ENCODE results near the gene GRM5.
A peak's percentile ranks its signal among the peaks of the same experiment; 100 is the strongest.
"Not testable (repeated sequence)": the region's sequence is repeated elsewhere in the genome, so short reads cannot be mapped to it uniquely, and the experiment has no call there.

Gene GRM5

GRCh38 chr11:88552379-88553062 lies 513.3 kb downstream of the GRM5 start:
- peak in 1 of 2 donors; percentile 30 for DNase-seq (ENCODE audit: low read depth in 1 of 2, low spot score in 1 of 2)

DNA sequence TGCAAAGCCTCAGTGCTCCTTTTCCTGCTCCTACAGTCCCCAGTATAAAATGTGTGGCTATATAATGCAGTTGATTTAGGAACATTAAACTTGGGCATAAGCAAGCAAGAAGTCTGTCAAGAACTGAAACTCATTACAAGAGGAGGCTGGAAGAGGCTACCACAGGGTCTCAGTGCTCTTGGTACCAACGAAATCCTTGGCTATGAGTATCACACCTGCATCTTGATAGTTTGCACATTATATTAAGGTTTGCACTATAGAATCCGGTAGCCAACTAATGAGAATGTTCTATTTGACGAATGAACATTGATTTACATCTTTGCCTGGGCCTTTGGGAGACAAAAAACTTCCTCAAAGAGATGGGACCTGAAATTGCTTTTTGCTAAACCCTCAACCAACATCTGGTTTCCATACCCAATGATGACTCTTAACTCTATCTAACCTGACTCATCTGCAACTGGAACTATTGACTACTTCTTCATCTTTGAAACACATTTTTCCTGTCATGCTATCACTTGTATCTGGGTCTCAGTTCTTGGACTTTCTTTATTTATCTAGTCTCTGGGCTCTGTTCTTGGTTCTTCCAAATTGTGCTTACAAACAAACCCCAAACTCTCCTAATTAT lies 521.0 kb downstream of the GRM5 start:
- DNase-seq (ENCODE audit: low read depth in 1 of 2, low spot score in 1 of 2) = no peak

GRCh38 chr11:88543902-88544655 lies 521.7 kb downstream of the GRM5 start:
- DNase-seq (ENCODE audit: low read depth in 1 of 2, low spot score in 1 of 2) = peak; percentile 51 to 74

DNA sequence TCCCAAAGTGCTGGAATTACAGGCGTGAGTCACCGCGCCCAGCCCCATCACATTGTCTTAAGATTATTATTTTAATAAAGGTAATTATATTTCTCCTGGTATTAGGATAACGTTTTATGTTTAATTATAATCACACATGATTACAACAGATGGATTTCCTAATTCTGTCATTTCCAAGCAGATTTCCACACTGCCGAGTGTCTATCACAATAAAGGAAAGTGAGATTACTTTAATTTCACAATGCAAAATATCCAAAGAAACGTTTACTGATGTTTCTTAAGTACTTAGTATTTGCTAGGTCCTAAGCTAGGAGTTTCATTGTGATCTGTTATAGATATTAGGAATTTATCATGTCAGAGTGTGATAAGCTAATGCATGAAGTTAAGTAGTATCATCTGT lies 524.8 kb downstream of the GRM5 start:
- DNase-seq (ENCODE audit: low read depth in 1 of 2, low spot score in 1 of 2) = no peak

DNA sequence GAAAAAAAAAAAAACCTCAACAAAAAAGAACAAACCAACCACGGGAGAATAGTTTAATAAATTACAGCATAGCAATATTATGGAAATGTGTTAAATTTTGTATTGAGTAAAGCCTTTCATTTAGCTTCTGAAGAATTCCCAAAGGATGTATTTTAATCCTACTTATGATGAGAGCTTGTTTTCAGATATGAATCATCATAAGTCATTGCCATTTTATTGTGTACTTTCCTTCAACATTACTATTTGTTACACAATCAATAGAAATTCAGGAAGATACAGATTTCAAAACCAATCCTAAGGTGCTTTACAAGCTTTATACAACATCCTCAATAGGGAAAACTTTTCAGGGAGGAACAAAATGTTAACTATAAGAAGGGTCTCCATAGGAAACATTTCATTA lies 527.7 kb downstream of the GRM5 start:
- no peak for DNase-seq (ENCODE audit: low read depth in 1 of 2, low spot score in 1 of 2)

DNA sequence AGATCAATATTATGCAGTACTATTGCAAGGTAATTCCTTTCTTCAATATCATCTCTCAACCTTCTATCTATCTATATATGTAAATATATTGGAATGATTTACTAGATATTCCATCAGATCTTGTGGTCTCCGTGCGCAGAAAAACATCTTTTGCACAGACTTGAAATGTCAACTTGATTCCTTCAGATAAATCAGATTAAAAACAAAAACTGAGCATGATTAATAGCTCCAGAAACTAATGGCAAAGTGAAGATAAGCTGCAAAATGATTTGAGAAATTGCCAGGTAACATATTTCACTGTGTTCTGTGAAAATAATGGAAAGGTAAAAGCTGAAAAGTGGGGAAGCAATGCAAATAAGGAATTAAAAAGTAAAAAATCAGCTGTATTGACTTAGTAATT lies 528.2 kb downstream of the GRM5 start:
- no peak for DNase-seq (ENCODE audit: low read depth in 1 of 2, low spot score in 1 of 2)

- no peak for DNase-seq (ENCODE audit: low read depth in 1 of 2, low spot score in 1 of 2)
Observed at GRCh38 chr11:88536616-88537265, 529.0 kb downstream of the GRM5 start.

DNA sequence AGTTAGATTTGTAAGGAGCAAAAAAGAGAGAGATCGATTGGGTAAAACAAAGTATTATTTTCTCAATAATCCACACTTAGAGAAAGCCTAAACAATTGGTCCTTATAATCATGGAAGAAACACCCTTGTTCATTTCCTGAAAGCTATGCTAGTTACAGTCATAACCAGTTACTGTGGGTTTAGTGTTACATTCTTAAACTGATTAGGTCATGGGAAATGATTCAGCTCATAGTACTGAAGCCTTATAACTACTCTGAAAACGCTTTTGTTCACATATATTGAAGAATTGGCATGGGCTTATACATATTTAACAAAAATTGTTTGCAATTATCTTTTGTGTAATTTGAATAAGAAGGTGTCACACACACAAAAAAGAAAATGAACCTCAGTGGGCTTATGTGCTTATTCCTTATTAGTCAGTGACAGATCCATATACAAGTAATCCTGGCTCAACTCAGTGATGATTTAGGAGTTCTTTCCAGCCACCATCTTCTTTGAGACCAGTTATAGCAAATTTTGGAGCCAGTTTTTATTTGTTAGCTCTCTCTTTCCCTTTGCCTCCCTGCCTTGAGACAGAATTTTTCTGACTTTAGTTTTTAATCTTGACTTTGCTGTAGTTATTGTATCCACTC lies 529.8 kb downstream of the GRM5 start:
- no peak for DNase-seq (ENCODE audit: low read depth in 1 of 2, low spot score in 1 of 2)

DNA sequence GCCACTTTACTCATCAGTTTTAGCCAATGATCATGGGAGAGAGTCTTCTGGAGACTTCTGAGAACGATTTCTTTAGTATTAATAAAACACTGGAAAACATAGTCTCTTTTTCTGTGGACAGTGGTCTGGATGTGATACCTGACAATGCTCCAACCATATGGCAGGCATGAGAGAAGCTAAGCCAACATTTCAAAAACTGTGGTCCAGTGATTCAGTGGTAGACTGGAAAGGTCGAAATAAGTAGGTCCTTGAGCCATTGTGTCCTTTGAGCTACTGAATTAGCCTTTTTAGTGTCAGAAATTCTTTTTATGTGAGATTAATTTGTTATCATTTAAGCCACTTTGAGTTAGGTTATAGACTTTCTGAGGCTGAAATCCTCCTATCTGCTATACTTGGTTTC lies 530.5 kb downstream of the GRM5 start:
- DNase-seq (ENCODE audit: low read depth in 1 of 2, low spot score in 1 of 2) = no peak

- DNase-seq (ENCODE audit: low read depth in 1 of 2, low spot score in 1 of 2) = not testable (repeated sequence)
Observed at GRCh38 chr11:88534706-88535105, 531.1 kb downstream of the GRM5 start.

DNA sequence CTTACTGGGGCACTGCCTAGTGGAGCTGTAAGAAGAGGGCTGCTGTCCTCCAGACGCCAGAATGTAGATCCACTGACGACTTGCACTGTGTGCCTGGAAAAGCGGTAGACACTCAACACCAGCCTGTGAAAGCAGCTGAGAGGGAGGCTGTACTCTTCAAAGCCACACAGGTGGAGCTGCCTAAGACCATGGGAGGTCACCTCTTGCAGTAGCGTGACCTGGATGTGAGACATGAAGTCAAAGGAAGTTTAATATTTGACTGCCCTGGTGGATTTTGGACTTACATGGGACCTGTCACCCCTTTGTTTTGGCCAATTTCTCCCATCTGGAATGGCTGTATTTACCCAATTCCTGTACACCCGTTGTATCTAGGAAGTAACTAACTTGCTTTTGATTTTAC lies 531.6 kb downstream of the GRM5 start:
- DNase-seq (ENCODE audit: low read depth in 1 of 2, low spot score in 1 of 2) = no peak

- DNase-seq (ENCODE audit: low read depth in 1 of 2, low spot score in 1 of 2) = no peak
Observed at GRCh38 chr11:88533001-88533400, 532.8 kb downstream of the GRM5 start.

DNA sequence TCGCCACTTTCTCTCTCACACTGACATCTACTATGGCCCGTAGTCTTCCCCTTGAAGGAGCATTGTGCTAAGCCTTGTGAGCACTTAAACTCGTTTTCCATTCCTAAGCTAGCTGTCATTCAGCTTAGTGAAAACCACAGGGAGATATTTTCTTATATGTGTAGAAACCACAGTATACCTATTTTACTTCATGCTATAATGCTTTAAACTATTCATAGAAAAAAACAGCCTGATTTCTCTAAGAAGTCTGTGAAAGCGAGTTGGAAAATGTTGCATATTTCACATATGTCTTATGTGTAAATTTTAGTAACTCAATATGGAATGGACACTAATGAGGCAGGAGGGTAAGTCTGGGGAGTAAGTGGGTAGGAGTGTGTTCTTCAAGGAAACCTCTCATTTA lies 534.0 kb downstream of the GRM5 start:
- no peak for DNase-seq (ENCODE audit: low read depth in 1 of 2, low spot score in 1 of 2)

DNA sequence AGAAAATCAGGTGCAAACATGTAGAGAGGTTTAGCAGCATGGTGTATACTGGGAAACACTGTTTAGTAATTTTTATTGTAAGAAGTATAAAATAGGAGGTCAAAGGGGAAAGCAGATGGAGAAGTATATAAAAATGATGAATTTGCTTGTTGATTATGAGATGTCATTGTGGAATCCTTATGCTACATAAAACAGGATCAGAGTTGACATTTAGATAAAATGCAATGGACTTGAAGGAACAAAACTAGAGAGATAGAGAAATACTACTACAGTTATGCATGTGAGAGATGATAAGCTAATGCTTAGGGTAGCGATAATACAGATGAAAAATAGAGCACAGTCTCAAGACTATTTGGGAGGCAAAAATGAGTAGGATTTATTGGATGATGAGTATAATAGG lies 536.4 kb downstream of the GRM5 start:
- DNase-seq (ENCODE audit: low read depth in 1 of 2, low spot score in 1 of 2) = no peak

DNA sequence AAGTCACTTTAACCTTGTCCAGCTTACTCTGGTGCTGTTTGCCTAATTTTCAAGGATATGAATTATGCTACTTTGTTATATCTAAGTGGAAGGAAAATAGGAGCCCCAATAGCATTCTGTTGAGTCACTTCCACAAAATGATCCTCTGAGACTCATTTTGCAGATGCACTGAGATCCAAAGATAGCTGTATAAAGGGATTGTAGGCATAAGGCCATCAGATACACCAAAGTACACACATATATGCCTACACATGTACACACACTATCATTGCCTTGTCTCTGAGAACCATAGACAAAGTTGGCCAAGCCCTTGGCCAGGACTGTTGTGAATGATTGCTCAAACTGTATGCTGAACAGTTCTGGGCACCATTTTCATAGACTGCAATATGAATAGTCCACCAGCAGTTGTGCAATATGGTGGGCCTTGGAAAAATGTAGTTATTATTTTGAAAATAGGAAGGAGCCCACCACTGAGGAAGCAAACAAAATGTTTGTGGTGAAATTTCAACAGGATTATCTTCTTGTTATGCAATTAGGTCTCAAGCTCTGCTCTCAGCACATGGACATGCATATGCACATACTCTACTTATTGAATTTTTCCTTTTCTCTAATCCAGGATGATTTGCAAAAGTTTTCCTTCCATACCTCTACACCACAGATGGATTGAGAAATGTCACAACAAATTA lies 542.3 kb downstream of the GRM5 start:
- DNase-seq (ENCODE audit: low read depth in 1 of 2, low spot score in 1 of 2) = no peak

GRCh38 chr11:88522624-88523385 lies 543.0 kb downstream of the GRM5 start:
- DNase-seq (ENCODE audit: low read depth in 1 of 2, low spot score in 1 of 2) = no peak

GRCh38 chr11:88521799-88522201 lies 544.0 kb downstream of the GRM5 start:
- DNase-seq (ENCODE audit: low read depth in 1 of 2, low spot score in 1 of 2) = no peak

- DNase-seq (ENCODE audit: low read depth in 1 of 2, low spot score in 1 of 2) = no peak
Observed at GRCh38 chr11:88521399-88521798, 544.4 kb downstream of the GRM5 start.

DNA sequence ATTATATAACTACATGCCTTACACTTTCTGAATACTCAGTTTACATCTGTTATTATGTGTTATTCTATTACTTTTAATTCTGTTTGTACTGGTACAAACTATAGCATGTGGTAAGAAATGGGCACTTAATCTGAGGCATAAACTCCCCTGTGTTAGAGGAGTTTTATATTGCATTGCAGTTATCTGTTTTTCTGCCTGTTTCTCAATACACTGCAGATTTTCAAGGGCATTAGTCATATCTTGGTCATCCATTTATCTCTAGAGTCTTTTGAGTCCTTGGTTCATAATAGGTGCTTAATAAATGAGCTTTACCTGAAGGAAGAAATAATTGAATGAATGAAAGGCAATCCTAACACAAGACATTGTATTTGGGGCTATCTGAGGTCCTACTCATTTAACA lies 545.4 kb downstream of the GRM5 start:
- DNase-seq (ENCODE audit: low read depth in 1 of 2, low spot score in 1 of 2) = no peak

DNA sequence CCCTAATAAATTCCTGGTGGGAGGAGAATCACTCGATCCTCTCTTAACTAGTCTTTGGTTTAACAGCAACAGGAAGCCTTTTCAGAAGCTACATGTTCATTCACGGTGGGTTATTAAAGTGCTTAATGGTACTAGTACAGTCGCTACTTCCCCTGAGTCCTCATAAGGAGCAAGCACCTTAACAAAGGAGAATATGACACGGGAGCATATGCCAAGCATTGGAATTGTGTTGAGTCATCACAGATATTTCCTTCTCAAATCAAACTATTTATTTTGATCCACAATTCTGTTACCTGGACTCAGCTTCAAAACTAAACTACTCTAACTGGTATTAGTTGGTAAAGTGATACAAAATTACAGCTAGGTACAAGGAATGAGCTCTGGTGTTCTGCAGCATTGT lies 550.8 kb downstream of the GRM5 start:
- DNase-seq (ENCODE audit: low read depth in 1 of 2, low spot score in 1 of 2) = no peak
